CD8-positive, alpha-beta memory T cell (primary cell): ENCODE data around the gene GEMIN4. TPM values are rescaled to one million over a fixed set of nuclear protein-coding genes. Genes with fewer than 3 reads are reported as not detected.
A peak's percentile ranks its signal among the peaks of the same experiment; 100 is the strongest.
"Not testable (repeated sequence)": the region's sequence is repeated elsewhere in the genome, so short reads cannot be mapped to it uniquely, and the experiment has no call there.

ENCODE experiments used
- CTCF ChIA-PET: fragments of 350-600 bp; sonication (Branson Sonifier 250); formaldehyde crosslinking; loops from one replicate; lab custom pipeline; 2021; ENCODE audit warnings: antibody characterized with exemption; lab: Charles Lee
- POLR2A ChIA-PET: fragments of 350-600 bp; sonication (Branson Sonifier 250); formaldehyde crosslinking; loops from one replicate; lab custom pipeline; 2021; ENCODE audit warnings: antibody characterized with exemption; lab: Charles Lee
- DNase-seq, 5 donors: peaks; one replicate each; pipeline versions ENCODE4 v3.0.0 to v3.0.0-alpha.2; 2020 to 2022; ENCODE audit warnings: mixed read lengths in 1 of 5
- H3K27ac ChIP-seq: one replicate; pipeline ENCODE4 v1.7.0; 2013; ENCODE audit warnings: low read depth, mild to moderate bottlenecking, low read length, moderate library complexity
- H3K27me3 ChIP-seq: 2 replicates; pipeline ENCODE4 v1.7.0; 2013; ENCODE audit warnings: low read length, mild to moderate bottlenecking; ENCODE audit not compliant: insufficient read depth, poor library complexity, severe bottlenecking
- H3K36me3 ChIP-seq: 2 replicates; pipeline ENCODE4 v1.7.0; 2013; ENCODE audit warnings: mild to moderate bottlenecking, low read length, moderate library complexity; ENCODE audit not compliant: insufficient read depth
- H3K4me1 ChIP-seq: 2 replicates; pipeline ENCODE4 v1.7.0; 2013; ENCODE audit warnings: mild to moderate bottlenecking, low read length, moderate library complexity; ENCODE audit not compliant: insufficient read depth
- H3K4me3 ChIP-seq: 2 replicates; pipeline ENCODE4 v1.7.0; 2013; ENCODE audit warnings: mild to moderate bottlenecking, low read length
- H3K9me3 ChIP-seq: 2 replicates; pipeline ENCODE4 v1.7.0; 2013; ENCODE audit warnings: mild to moderate bottlenecking, low read length
- H3K27ac Mint-ChIP-seq, 8 donors: one replicate each; pipeline ENCODE4 v1.8.0; 2020 to 2021; ENCODE audit warnings: mixed read lengths in 8 of 8, mild to moderate bottlenecking in 6 of 8, inconsistent platforms in 3 of 8, moderate library complexity in 3 of 8
- H3K27me3 Mint-ChIP-seq, 2 donors: one replicate each; pipeline ENCODE4 v1.8.0; 2020 to 2021; ENCODE audit warnings: mixed read lengths in 2 of 2, mild to moderate bottlenecking in 1 of 2, moderate library complexity in 1 of 2
- H3K36me3 Mint-ChIP-seq, 3 donors: one replicate each; pipeline ENCODE4 v1.8.0; 2020 to 2021; ENCODE audit warnings: mixed read lengths in 3 of 3, inconsistent platforms in 1 of 3, mild to moderate bottlenecking in 1 of 3
- H3K4me1 Mint-ChIP-seq, 3 donors: one replicate each; pipeline ENCODE4 v1.8.0; 2020 to 2021; ENCODE audit warnings: mixed read lengths in 3 of 3, inconsistent platforms in 1 of 3, mild to moderate bottlenecking in 1 of 3
- H3K4me3 Mint-ChIP-seq, 7 donors: one replicate each; pipeline ENCODE4 v1.8.0; 2020 to 2021; ENCODE audit warnings: mixed read lengths in 7 of 7, mild to moderate bottlenecking in 6 of 7, moderate library complexity in 4 of 7, inconsistent platforms in 2 of 7
- H3K9me3 Mint-ChIP-seq, 5 donors: one replicate each; pipeline ENCODE4 v1.8.0; 2020 to 2022; ENCODE audit warnings: mixed read lengths in 5 of 5, mild to moderate bottlenecking in 3 of 5, moderate library complexity in 2 of 5, inconsistent platforms in 1 of 5
- polyA plus RNA-seq: library from polyadenylated mRNA; unstranded; fragments of 300-500 nt; fragmentation: Illumina TruSeq; gene quantifications from one replicate; pipeline ENCODE4 v1.2.3, GENCODE V29; 2021
- total RNA-seq, 2 experiments: library from RNA; stranded (reverse); gene quantifications; one replicate each; pipeline ENCODE4 v1.2.3, GENCODE V29; 2021

GEMIN4 gene
- total and polyA plus RNA-seq, 3 experiments from 2014 or later: 23.2 to 56.5 (median 55.5) TPM

DNA sequence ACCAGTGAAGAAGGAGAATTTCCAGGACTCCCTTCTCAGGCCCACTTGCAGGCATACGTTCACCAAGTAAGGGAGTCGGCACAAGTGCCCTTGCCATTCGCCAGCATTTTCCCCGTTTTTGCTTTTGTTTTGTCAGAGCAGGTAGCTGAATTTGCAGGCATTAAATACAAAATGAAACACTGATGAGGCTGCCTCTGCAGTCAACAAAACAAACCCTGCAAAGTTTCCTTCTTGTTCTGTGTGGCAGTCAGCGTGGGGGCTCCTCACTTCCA is 22.2 kb upstream of the GEMIN4 start:
- DNase-seq: no peak
- Histone ChIP-seq H3K9me3 (no peaks in the 10 kb centered on the region), H3K27me3 (no peaks in the 10 kb centered on the region), H3K4me1 (no peaks in the 10 kb centered on the region), H3K27ac (no peak overlapping the region), H3K4me3 (no peak overlapping the region), H3K36me3 (peaks cover 65% of the 10 kb centered on the region)
- H3K36me3 Mint-ChIP-seq: peaks cover 16 to 91% (median 19%) of the 10 kb centered on the region in 3 donors
- H3K9me3 Mint-ChIP-seq: no peaks in the 10 kb centered on the region
- ChIA-PET CTCF (no interaction called here), POLR2A (no interaction called here)
- peaks cover 5 to 30% (median 7%) of the 10 kb centered on the region in 3 donors for H3K4me1 Mint-ChIP-seq
- H3K27me3 Mint-ChIP-seq: no peaks in the 10 kb centered on the region
- no peak overlapping the region for H3K27ac Mint-ChIP-seq
- no peak overlapping the region for H3K4me3 Mint-ChIP-seq

DNA sequence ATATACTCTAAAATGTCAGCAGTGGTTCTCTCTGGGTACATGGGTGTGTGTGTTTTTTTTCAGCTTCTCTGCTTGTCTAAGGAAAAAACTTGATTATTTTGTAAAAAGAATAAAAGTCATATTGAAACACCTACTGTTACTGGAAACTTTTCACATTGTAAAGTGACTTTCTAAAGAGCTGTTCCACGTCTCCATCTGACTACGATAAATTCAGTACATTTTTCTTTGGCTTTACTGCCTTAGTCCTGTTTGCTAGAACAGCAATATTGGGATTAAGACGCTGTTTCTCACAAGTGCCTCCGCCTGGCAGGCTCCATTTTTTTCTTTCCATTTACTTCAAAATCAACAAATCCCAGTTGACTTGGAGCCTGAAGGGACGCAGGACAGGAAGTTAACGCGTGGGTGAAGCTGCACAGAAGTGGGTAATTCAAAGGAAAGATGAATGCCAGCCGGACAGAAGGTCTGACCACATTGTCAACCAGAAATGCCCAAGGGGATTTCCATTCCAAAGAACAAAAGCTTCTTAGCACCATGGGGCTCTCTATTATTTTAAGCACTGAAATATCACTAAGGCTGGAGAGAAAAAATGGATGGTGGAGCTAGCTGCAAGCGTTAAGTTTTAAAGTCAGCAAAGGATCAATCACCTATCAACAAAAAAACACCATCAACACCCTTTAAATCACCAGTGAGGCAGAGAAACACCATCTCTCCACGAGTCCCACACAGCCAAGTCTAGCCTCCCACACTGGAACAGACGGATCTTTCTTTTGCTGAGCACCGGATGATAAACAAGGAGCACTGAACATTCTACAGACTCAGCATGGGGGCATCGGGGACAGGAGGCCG is 21.6 kb upstream of the GEMIN4 start:
- ChIA-PET CTCF (interaction anchor here (1.0 kb wide), 1 partner anchor 12 kb away, joined by 3 read pairs; no protein-coding TSS in a partner anchor), POLR2A (no interaction called here)
- no peaks in the 10 kb centered on the region for H3K9me3 ChIP-seq
- H3K4me3 ChIP-seq: no peak overlapping the region
- H3K27me3 ChIP-seq: no peaks in the 10 kb centered on the region
- Mint-ChIP-seq H3K9me3 (no peaks in the 10 kb centered on the region), H3K27ac (peak overlapping the region in 1 of 8 donors; percentile 25), H3K36me3 (peaks cover 16 to 92% (median 21%) of the 10 kb centered on the region in 3 donors), H3K27me3 (no peaks in the 10 kb centered on the region), H3K4me3 (no peak overlapping the region), H3K4me1 (peaks cover 5 to 30% (median 7%) of the 10 kb centered on the region in 3 donors)
- no peaks in the 10 kb centered on the region for H3K4me1 ChIP-seq
- no peak for DNase-seq
- no peak overlapping the region for H3K27ac ChIP-seq
- peaks cover 70% of the 10 kb centered on the region for H3K36me3 ChIP-seq

DNA sequence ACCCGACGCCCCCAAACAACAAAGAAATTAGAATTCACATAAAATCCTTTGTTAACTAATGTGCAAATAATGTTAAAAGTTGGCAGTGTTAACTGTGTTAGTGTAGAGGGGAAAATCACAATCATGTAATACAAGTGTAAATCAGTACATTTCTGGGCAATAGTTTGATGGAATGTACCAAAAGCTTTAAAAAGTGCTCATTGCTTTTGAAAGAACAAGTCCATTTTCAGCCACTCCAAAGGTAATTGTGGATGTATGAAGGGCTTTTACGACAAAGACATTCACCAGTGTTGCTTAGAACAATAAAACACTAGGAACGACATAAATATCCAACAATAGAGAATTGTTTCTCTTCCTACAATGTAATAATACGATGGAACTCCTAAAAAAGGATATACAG is 21.0 kb upstream of the GEMIN4 start:
- Mint-ChIP-seq H3K36me3 (peaks cover 11 to 90% (median 21%) of the 10 kb centered on the region in 3 donors), H3K9me3 (no peaks in the 10 kb centered on the region), H3K4me3 (no peak overlapping the region), H3K27ac (no peak overlapping the region), H3K27me3 (no peaks in the 10 kb centered on the region), H3K4me1 (peaks cover 5 to 30% (median 7%) of the 10 kb centered on the region in 3 donors)
- Histone ChIP-seq H3K36me3 (peaks cover 68% of the 10 kb centered on the region), H3K27ac (no peak overlapping the region), H3K27me3 (no peaks in the 10 kb centered on the region), H3K4me3 (no peak overlapping the region), H3K4me1 (no peaks in the 10 kb centered on the region), H3K9me3 (no peaks in the 10 kb centered on the region)
- POLR2A ChIA-PET: no interaction called here
- CTCF ChIA-PET: interaction anchor here (1.0 kb wide), 1 partner anchor 11 kb away, joined by 3 read pairs; no protein-coding TSS in a partner anchor
- no peak for DNase-seq

DNA sequence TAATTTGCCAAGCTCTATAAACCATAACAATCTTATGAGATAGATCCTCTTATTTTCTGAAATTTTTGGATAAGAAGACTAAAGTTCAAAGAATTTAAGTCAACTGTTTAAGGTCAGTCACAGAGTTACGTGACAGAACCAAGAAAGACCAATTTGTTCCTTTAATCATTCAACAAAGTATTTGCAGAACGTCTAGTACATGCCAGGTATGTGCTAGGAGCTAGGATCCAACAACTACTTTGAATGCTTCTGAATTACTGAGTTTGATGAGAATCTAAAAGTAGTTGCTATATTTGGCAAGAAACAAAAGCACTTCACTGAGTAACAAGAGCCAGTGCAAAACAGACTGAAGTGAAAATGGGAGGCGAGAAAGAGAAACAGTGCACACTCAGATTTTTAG is 15.0 kb upstream of the GEMIN4 start:
- H3K36me3 ChIP-seq: peaks cover 36% of the 10 kb centered on the region
- H3K27ac Mint-ChIP-seq: peak overlapping the region in 1 of 8 donors; percentile 59

DNA sequence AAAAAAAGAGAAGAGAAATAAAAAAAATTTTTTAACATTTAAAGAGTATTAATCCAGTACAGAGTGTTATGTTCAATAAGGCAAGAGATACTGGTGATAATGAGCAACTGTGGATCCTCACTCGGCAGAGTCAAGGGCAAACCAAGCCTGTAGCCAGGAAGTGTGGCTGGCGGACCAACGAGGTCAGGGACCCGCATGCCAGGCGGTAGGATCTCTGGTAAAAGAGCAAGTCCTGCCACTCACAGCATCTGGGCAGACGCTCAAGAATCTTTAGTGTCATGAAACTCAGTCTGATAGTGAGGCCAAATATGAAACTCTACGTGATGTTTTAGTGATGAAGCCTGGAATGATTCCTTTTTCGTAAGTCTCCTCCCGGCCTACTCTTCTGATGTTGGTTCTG is 8.3 kb upstream of the GEMIN4 start:
- ChIA-PET CTCF (no interaction called here), POLR2A (no interaction called here)

More for the DNA sequence above, 15.0 kb upstream of the GEMIN4 start:
- no peaks in the 10 kb centered on the region for H3K27me3 ChIP-seq
- H3K27ac ChIP-seq: no peak overlapping the region
- peaks cover 13 to 74% (median 24%) of the 10 kb centered on the region in 3 donors for H3K36me3 Mint-ChIP-seq
- no peaks in the 10 kb centered on the region for H3K9me3 Mint-ChIP-seq
- DNase-seq: no peak
- H3K4me1 Mint-ChIP-seq: peaks cover 0 to 2% (median under 1%) of the 10 kb centered on the region in 3 donors
- H3K9me3 ChIP-seq: no peaks in the 10 kb centered on the region
- no peaks in the 10 kb centered on the region for H3K27me3 Mint-ChIP-seq
- H3K4me3 ChIP-seq: no peak overlapping the region
- ChIA-PET POLR2A (no interaction called here), CTCF (interaction anchor here (1.0 kb wide), 1 partner anchor 14 kb away, joined by 3 read pairs; no protein-coding TSS in a partner anchor)
- H3K4me3 Mint-ChIP-seq: no peak overlapping the region
- H3K4me1 ChIP-seq: no peaks in the 10 kb centered on the region

DNA sequence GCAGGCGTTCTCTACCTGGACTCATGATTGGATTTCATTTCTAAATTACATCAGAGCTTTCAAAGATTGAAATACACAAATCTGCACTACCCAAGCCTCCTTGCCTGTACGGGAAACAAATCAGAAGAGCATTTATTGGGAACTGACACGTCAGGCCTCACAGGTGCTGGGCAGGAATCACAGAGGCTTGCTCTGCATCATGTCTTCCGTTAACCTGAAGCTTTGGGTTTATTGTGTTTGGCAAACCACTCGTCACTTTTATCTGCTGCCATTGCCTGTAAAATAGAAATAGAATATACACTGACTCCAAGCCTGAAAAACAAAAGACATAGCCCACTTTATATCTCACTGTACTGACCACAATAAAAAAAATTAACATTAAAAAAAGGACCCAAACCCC is 7.9 kb upstream of the GEMIN4 start:
- POLR2A ChIA-PET: no interaction called here
- H3K27me3 Mint-ChIP-seq: peaks cover 0 to 1% of the 10 kb centered on the region in 2 donors
- no peak overlapping the region for H3K4me3 ChIP-seq
- H3K4me3 Mint-ChIP-seq: no peak overlapping the region
- H3K4me1 ChIP-seq: no peaks in the 10 kb centered on the region
- no peak for DNase-seq
- peak overlapping the region in 1 of 8 donors; percentile 50 for H3K27ac Mint-ChIP-seq
- CTCF ChIA-PET: no interaction called here
- H3K27me3 ChIP-seq: no peaks in the 10 kb centered on the region
- H3K27ac ChIP-seq: no peak overlapping the region
- no peaks in the 10 kb centered on the region for H3K9me3 ChIP-seq
- H3K36me3 Mint-ChIP-seq: peaks cover under 1 to 60% (median 16%) of the 10 kb centered on the region in 3 donors
- no peaks in the 10 kb centered on the region for H3K9me3 Mint-ChIP-seq
- no peaks in the 10 kb centered on the region for H3K4me1 Mint-ChIP-seq
- H3K36me3 ChIP-seq: peaks cover 20% of the 10 kb centered on the region

More for the DNA sequence above, 8.3 kb upstream of the GEMIN4 start:
- H3K36me3 Mint-ChIP-seq: peaks cover 4 to 64% (median 19%) of the 10 kb centered on the region in 3 donors
- no peak for DNase-seq
- Histone ChIP-seq H3K27me3 (no peaks in the 10 kb centered on the region), H3K4me1 (no peaks in the 10 kb centered on the region), H3K4me3 (no peak overlapping the region), H3K36me3 (peaks cover 24% of the 10 kb centered on the region), H3K27ac (no peak overlapping the region), H3K9me3 (no peaks in the 10 kb centered on the region)
- no peaks in the 10 kb centered on the region for H3K9me3 Mint-ChIP-seq
- H3K4me3 Mint-ChIP-seq: no peak overlapping the region
- peaks cover 0 to 2% (median 0%) of the 10 kb centered on the region in 3 donors for H3K4me1 Mint-ChIP-seq
- peaks cover 0 to 1% of the 10 kb centered on the region in 2 donors for H3K27me3 Mint-ChIP-seq
- peak overlapping the region in 1 of 8 donors; percentile 50 for H3K27ac Mint-ChIP-seq

DNA sequence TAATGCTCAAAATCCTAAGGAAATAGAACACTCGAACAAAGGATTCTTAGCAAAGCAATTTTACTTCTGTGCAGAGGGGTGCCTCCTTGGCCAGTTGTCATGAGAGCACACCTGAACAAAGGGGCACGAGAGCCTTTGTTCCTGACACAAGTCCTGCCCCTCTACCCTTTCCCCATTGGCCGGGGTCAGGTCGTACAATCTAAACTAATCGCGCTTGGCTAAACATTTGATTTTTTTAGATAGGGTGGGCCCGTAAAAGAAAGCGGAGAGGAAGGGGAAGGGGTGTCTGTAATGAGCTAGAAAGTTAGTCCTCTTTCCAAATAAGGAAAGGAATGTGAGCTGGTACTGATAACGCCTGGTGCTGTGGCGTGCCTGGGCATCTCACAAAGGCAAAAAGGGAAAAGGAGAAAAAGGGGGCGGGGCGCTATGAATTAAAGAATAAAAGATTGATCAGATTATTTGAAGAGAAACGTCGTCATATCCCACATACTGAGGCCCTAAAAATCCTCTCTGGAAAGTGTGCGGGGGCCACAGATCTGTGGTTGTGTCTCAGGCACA is 4.0 kb upstream of the GEMIN4 start:
- Mint-ChIP-seq H3K36me3 (peaks cover 0 to 42% (median 5%) of the 10 kb centered on the region in 3 donors), H3K4me3 (peak overlapping the region in 1 of 7 donors; percentile 49), H3K27ac (peak overlapping the region in 1 of 8 donors; percentile 66), H3K4me1 (peaks cover 11 to 19% (median 13%) of the 10 kb centered on the region in 3 donors)
- CTCF ChIA-PET: interaction anchor here (0.9 kb wide), 1 partner anchor 26 kb away, joined by 4 read pairs; the partner anchor contains the start of genes GLOD4 and MRM3
- H3K4me3 ChIP-seq, H3K9me3 Mint-ChIP-seq, POLR2A ChIA-PET, H3K27ac ChIP-seq, H3K27me3 ChIP-seq, DNase-seq, H3K9me3 ChIP-seq, H3K27me3 Mint-ChIP-seq: not testable (repeated sequence)
- peaks cover 15% of the 10 kb centered on the region for H3K36me3 ChIP-seq
- peaks cover 11% of the 10 kb centered on the region for H3K4me1 ChIP-seq
